BJ (cell line): ENCODE measurements around the gene BAZ1A. TPM values are rescaled to one million over a fixed set of nuclear protein-coding genes. Genes with fewer than 3 reads are reported as not detected.
A peak's percentile ranks its signal among the peaks of the same experiment; 100 is the strongest.

Experiments used
- CTCF ChIA-PET: fragments of 350-600 bp; formaldehyde crosslinking; extraction: SDS; loops from one replicate; lab custom pipeline; 2021; ENCODE audit warnings: antibody characterized with exemption, inconsistent platforms; lab: Yijun Ruan, JAX
- POLR2A ChIA-PET: fragments of 300-600 bp; sonication (Branson Sonifier 250); formaldehyde crosslinking; extraction: SDS; loops from one replicate; lab custom pipeline; 2021; ENCODE audit warnings: antibody characterized with exemption; lab: Charles Lee
- DNase-seq: peaks from one replicate; pipeline ENCODE4 v3.0.0-alpha.2; 2011; ENCODE audit warnings: low read depth
- H3K27me3 ChIP-seq: 2 replicates; pipeline ENCODE4 v1.6.0; 2011; ENCODE audit warnings: low read length; ENCODE audit not compliant: control insufficient read depth, insufficient read depth
- H3K36me3 ChIP-seq: 2 replicates; pipeline ENCODE4 v1.5.1; 2011; ENCODE audit warnings: low read length; ENCODE audit not compliant: control insufficient read depth, insufficient read depth
- H3K4me3 ChIP-seq: 2 replicates; pipeline ENCODE4 v1.5.1; 2011; ENCODE audit warnings: low read depth, mild to moderate bottlenecking, control low read depth, low read length
- polyA plus RNA-seq: library from polyadenylated mRNA; depleted of rRNA; stranded (reverse); fragments of >200 nt; gene quantifications from 2 replicates; pipeline ENCODE4 v1.2.3, GENCODE V29; 2011
- TF ChIP-seq, protein P1 (sequence below): IDR thresholded peaks from 2 replicates; pipeline ENCODE4 v1.5.1; 2011; ENCODE audit warnings: low read depth, mild to moderate bottlenecking, control low read depth, inconsistent platforms, low read length, moderate library complexity; ENCODE audit not compliant: insufficient read depth

Gene BAZ1A
- polyA plus RNA-seq, 1 experiment, result 8.9 TPM

GRCh38 chr14:34853041-34853440, 22.1 kb downstream of the BAZ1A start:
- CTCF ChIA-PET, result no interaction called here
- Histone ChIP-seq H3K4me3 (no peak overlapping the region), H3K36me3 (no peaks in the 10 kb centered on the region), H3K27me3 (no peaks in the 10 kb centered on the region)
- TF ChIP-seq, protein P1, sequence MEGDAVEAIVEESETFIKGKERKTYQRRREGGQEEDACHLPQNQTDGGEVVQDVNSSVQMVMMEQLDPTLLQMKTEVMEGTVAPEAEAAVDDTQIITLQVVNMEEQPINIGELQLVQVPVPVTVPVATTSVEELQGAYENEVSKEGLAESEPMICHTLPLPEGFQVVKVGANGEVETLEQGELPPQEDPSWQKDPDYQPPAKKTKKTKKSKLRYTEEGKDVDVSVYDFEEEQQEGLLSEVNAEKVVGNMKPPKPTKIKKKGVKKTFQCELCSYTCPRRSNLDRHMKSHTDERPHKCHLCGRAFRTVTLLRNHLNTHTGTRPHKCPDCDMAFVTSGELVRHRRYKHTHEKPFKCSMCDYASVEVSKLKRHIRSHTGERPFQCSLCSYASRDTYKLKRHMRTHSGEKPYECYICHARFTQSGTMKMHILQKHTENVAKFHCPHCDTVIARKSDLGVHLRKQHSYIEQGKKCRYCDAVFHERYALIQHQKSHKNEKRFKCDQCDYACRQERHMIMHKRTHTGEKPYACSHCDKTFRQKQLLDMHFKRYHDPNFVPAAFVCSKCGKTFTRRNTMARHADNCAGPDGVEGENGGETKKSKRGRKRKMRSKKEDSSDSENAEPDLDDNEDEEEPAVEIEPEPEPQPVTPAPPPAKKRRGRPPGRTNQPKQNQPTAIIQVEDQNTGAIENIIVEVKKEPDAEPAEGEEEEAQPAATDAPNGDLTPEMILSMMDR, result no peak
- no peak for DNase-seq
- POLR2A ChIA-PET, result no interaction called here

DNA sequence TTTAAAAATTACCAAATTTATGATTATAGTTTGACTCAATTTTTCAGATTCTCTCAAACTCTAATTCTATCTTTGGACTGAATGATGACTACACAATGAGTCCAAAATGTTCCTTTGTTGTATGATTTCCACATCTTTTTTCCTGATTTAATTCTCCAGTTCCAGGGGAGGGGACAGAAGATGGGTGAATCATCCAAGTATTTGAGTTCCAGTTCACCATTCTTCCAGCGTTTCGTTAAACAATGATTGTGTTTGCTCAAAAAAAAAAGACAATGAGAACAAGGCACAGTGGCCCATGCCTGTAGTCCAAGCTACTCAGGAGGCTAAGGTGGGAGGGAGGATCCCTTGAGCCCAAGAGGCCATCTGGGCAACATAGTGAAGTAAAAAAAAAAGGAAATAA, 23.8 kb downstream of the BAZ1A start:
- H3K36me3 ChIP-seq, result no peaks in the 10 kb centered on the region
- no peak for DNase-seq
- CTCF ChIA-PET, result no interaction called here

DNA sequence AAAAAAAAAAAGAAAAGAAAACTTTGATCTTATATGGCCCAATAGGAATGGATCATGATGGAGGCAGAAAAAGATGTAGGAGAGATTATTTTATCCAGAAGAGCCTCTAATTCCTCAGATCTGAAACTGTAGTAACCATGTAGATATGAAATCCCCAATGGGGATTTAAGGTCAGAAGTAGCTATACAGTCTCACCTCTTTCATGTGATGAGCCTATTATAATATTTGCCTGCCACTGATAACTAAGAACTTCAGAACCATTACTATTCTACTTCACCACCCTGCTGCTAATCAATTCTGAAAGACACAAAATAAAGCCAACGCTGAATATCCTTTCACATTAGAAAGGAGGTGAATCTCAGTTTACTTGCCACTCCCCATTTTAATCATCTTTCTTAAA, 29.3 kb downstream of the BAZ1A start:
- no peaks in the 10 kb centered on the region for H3K36me3 ChIP-seq
- H3K27me3 ChIP-seq, result no peaks in the 10 kb centered on the region
- H3K4me3 ChIP-seq, result no peak overlapping the region
- CTCF ChIA-PET, result interaction anchor here (0.7 kb wide), 1 partner anchor 397 kb away, joined by 3 read pairs; no protein-coding TSS in a partner anchor
- POLR2A ChIA-PET, result no interaction called here
- no peak for DNase-seq
- TF ChIP-seq, protein P1, result no peak

More for the DNA sequence above, 23.8 kb downstream of the BAZ1A start:
- TF ChIP-seq, protein P1, result no peak
- Histone ChIP-seq H3K4me3 (no peak overlapping the region), H3K27me3 (no peaks in the 10 kb centered on the region)
- POLR2A ChIA-PET, result no interaction called here

DNA sequence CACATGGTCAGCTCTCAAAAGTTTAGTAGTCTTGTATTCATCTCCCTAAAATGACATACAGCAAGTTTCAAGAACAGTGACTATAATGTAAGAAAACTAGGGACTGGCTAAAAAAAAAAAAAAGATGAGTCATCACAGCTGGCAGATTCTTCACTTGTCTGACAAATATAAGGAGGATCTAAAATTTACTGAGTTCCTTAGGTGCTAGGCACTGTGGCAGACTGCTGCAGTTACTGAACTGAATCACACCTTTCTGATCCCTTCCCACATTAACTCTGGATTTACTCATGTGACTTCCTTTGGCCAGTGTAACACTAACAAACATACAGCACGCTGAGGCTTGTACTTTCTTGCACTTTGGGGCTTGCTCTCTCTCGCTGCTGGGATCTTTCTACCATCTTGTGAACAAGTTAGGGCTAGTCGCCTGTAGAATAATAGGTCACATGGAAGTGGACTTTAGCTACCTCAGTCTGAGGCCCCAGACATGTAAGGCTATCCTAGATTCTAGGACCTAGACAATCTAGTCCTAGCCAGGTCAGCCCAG, 32.1 kb downstream of the BAZ1A start:
- CTCF ChIA-PET, result no interaction called here
- TF ChIP-seq, protein P1, result no peak
- Histone ChIP-seq H3K27me3 (no peaks in the 10 kb centered on the region), H3K36me3 (no peaks in the 10 kb centered on the region), H3K4me3 (no peak overlapping the region)
- peak; percentile 37 for DNase-seq
- POLR2A ChIA-PET, result interaction anchor here (0.6 kb wide), 1 partner anchor 1157 kb away, joined by 4 read pairs; no protein-coding TSS in a partner anchor

- no peak for DNase-seq
- Histone ChIP-seq H3K4me3 (no peak overlapping the region), H3K36me3 (no peaks in the 10 kb centered on the region), H3K27me3 (no peaks in the 10 kb centered on the region)
- ChIA-PET POLR2A (no interaction called here), CTCF (no interaction called here)
- TF ChIP-seq, protein P1, result no peak
Measured at GRCh38 chr14:34837801-34838322, 37.3 kb downstream of the BAZ1A start.
